Vagina (tissue), 2 donors: Measurements from ENCODE around the gene THTPA.

Source experiments
- CTCF ChIP-seq, 3 experiments: fragments of 450-650 bp in 2 of 3; fragments of 200-600 bp in 1 of 3; sonication (generic) in 1 of 3; IDR thresholded peaks; one replicate each; pipeline ENCODE4 v1.5.1; 2017 to 2019; ENCODE audit warnings: antibody characterized with exemption in 3 of 3, mild to moderate bottlenecking in 2 of 3, moderate library complexity in 2 of 3
- POLR2AphosphoS5 ChIP-seq, 2 donors: sonication (generic); formaldehyde crosslinking; IDR thresholded peaks; one replicate each; pipeline ENCODE4 v1.9.0; 2017; ENCODE audit warnings: antibody characterized with exemption in 2 of 2, mild to moderate bottlenecking in 2 of 2, low read depth in 1 of 2; ENCODE audit not compliant: insufficient read depth in 1 of 2

GRCh38 chr14:23514644-23514957 is 41.5 kb upstream of the THTPA start:
- no peak for TF ChIP-seq POLR2AphosphoS5 (IDR thresholded peaks at IDR 0.05; ENCODE audit: insufficient read depth in 1 of 2, low read depth in 1 of 2)
- TF ChIP-seq CTCF (IDR thresholded peaks at IDR 0.05), result no peak
